Natural killer cell (primary cell): ENCODE results near the gene IL33. TPM values are rescaled to one million over a fixed set of nuclear protein-coding genes. Genes with fewer than 3 reads are reported as not detected.

Experiments
- ATAC-seq, 3 donors: fragments of 150-1000 bp in 2 of 3; fragments of 200-7000 bp in 1 of 3; cut with Tn5 transposase; 1 replicate in 1 of 3; 2 replicates in 2 of 3; pipeline ENCODE4 v1.10.0; 2021; ENCODE audit warnings: mild to moderate bottlenecking in 2 of 3, moderate library complexity in 2 of 3
- DNase-seq, 2 donors: peaks; one replicate each; pipeline versions ENCODE4 v3.0.0 to v3.0.0-alpha.2; 2013 to 2021; ENCODE audit warnings: mixed read lengths in 1 of 2
- H3K27ac ChIP-seq: one replicate; pipeline ENCODE4 v1.5.1; 2013; ENCODE audit warnings: mild to moderate bottlenecking, low read length
- H3K27me3 ChIP-seq: one replicate; pipeline ENCODE4 v1.6.1; 2013; ENCODE audit warnings: low read length; ENCODE audit not compliant: control insufficient read depth, insufficient read depth
- H3K36me3 ChIP-seq: one replicate; pipeline ENCODE4 v1.6.1; 2013; ENCODE audit warnings: low read length; ENCODE audit not compliant: control insufficient read depth, insufficient read depth
- H3K4me1 ChIP-seq: one replicate; pipeline ENCODE4 v1.6.1; 2013; ENCODE audit warnings: low read length; ENCODE audit not compliant: control insufficient read depth, insufficient read depth
- H3K4me3 ChIP-seq: one replicate; pipeline ENCODE4 v1.5.1; 2013; ENCODE audit warnings: low read length
- H3K9me3 ChIP-seq: one replicate; pipeline ENCODE4 v1.6.1; 2013; ENCODE audit warnings: low read length; ENCODE audit not compliant: control insufficient read depth, insufficient read depth
- H3K27ac Mint-ChIP-seq, 2 donors: one replicate each; pipeline ENCODE4 v1.8.0; 2022; ENCODE audit warnings: mild to moderate bottlenecking in 2 of 2, mixed read lengths in 2 of 2, moderate library complexity in 1 of 2
- H3K27me3 Mint-ChIP-seq, 2 donors: one replicate each; pipeline ENCODE4 v1.8.0; 2022; ENCODE audit warnings: low read depth in 2 of 2, mixed read lengths in 2 of 2
- H3K36me3 Mint-ChIP-seq: one replicate; pipeline ENCODE4 v1.8.0; 2022; ENCODE audit warnings: mixed read lengths
- H3K4me1 Mint-ChIP-seq, 2 donors: one replicate each; pipeline ENCODE4 v1.8.0; 2022; ENCODE audit warnings: mixed read lengths in 2 of 2
- H3K4me3 Mint-ChIP-seq: one replicate; pipeline ENCODE4 v1.8.0; 2022; ENCODE audit warnings: mild to moderate bottlenecking, moderate library complexity, mixed read lengths
- H3K9me3 Mint-ChIP-seq, 2 donors: one replicate each; pipeline ENCODE4 v1.8.0; 2022; ENCODE audit warnings: mixed read lengths in 2 of 2
- WGBS: methylation state at CpG from one replicate; pipeline ENCODE4 v1.1.7; 2013; ENCODE audit warnings: missing lambda C conversion rate; ENCODE audit not compliant: insufficient coverage; 5-methylcytosine and 5-hydroxymethylcytosine counted together
- intact Hi-C: fragments of 100-400 bp; cut with micrococcal nuclease; formaldehyde crosslinking; loops from one replicate; pipeline ENCODE4 v1.14.2; 2022
- total RNA-seq, 4 donors: library from RNA; stranded (reverse); fragments of 120-200 nt in 1 of 4; gene quantifications; one replicate each; pipeline versions ENCODE4 v1.2.3 to v1.2.4, GENCODE V29; 2013 to 2022
- TF ChIP-seq, protein P1 (sequence below): fragments of 200-600 bp; IDR thresholded peaks from one replicate; pipeline ENCODE4 v1.8.0; 2022; ENCODE audit warnings: antibody characterized with exemption

The IL33 gene
- total RNA-seq, 3 donors from 2014 or later (not counting 1 experiment from before 2014, with no cell fraction given), result not detected

DNA sequence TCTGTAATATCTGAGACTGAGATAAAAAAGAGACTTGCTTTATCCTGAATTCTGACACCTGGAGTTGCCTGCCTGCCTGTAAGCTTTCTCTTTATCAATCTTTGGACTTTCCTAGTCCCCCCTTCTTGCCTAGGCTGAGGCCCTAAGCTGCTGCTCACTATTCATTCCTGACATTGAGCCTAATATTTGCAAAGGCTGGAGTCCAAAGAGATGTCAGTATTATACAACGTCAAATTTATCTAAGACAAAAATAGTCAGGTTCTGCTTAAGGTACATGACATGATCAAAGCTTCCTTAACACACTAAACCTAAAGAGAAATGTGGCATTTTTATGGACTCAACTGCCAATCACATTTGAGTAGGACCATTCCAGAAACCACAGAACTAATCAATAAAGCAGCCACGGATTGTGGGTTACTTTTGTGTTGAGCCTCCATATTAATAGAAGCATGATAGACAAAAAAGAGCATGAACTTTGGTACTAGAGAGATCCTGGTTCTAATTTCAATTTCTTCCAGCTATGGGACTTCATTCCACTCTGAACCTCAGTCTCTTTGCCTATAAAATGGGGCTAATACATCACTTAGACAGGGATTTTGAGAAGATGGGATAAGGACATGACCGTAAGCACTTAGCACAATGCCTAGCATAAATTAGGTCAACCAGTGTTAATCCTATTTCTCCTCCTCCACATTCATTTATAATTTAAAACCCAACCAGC, 56.1 kb downstream of the IL33 start:
- H3K4me1 Mint-ChIP-seq, result no peaks in the 10 kb centered on the region
- no peak overlapping the region for H3K4me3 Mint-ChIP-seq
- no peaks in the 10 kb centered on the region for H3K36me3 Mint-ChIP-seq
- intact Hi-C loops, result no loop called here
- H3K27me3 ChIP-seq, result no peaks in the 10 kb centered on the region
- H3K36me3 ChIP-seq, result no peaks in the 10 kb centered on the region
- ATAC-seq (no peak), DNase-seq (no peak)
- H3K27ac ChIP-seq, result no peak overlapping the region
- no peak overlapping the region for H3K4me3 ChIP-seq
- 93% methylated on average over 2 of the region's 3 CpGs for WGBS
- H3K4me1 ChIP-seq, result no peaks in the 10 kb centered on the region
- H3K27me3 Mint-ChIP-seq, result peaks cover 0 to 27% of the 10 kb centered on the region in 2 donors
- no peaks in the 10 kb centered on the region for H3K9me3 ChIP-seq
- no peaks in the 10 kb centered on the region for H3K9me3 Mint-ChIP-seq
- no peak overlapping the region for H3K27ac Mint-ChIP-seq
- TF ChIP-seq, protein P1, sequence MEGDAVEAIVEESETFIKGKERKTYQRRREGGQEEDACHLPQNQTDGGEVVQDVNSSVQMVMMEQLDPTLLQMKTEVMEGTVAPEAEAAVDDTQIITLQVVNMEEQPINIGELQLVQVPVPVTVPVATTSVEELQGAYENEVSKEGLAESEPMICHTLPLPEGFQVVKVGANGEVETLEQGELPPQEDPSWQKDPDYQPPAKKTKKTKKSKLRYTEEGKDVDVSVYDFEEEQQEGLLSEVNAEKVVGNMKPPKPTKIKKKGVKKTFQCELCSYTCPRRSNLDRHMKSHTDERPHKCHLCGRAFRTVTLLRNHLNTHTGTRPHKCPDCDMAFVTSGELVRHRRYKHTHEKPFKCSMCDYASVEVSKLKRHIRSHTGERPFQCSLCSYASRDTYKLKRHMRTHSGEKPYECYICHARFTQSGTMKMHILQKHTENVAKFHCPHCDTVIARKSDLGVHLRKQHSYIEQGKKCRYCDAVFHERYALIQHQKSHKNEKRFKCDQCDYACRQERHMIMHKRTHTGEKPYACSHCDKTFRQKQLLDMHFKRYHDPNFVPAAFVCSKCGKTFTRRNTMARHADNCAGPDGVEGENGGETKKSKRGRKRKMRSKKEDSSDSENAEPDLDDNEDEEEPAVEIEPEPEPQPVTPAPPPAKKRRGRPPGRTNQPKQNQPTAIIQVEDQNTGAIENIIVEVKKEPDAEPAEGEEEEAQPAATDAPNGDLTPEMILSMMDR, result no peak

DNA sequence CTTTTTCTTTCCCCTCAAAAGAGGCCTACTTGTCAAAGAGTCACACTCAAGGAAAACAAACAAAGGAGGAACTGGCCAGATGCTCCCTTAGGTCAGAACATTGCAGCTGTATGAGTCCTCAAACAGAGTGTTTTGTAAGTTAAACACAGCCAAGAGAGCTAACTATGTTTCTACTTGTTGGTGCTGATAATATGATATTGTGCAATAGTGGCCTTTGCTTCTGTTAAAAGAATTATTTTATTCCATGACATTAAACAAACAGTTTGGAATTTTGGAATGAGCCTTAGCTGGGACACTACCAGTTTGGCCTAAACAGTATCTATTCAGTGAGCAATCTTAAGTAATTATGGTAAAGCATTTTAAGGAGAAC, 56.6 kb downstream of the IL33 start:
- H3K27me3 Mint-ChIP-seq, result peaks cover 0 to 27% of the 10 kb centered on the region in 2 donors
- no peak overlapping the region for H3K27ac Mint-ChIP-seq
- H3K4me1 Mint-ChIP-seq, result no peaks in the 10 kb centered on the region
- intact Hi-C loops, result no loop called here
- ATAC-seq (no peak), DNase-seq (no peak)
- H3K36me3 Mint-ChIP-seq, result no peaks in the 10 kb centered on the region
- no peaks in the 10 kb centered on the region for H3K9me3 Mint-ChIP-seq
- TF ChIP-seq, protein P1, result no peak
- H3K27ac ChIP-seq, result no peak overlapping the region
- no peak overlapping the region for H3K4me3 ChIP-seq
- no peaks in the 10 kb centered on the region for H3K27me3 ChIP-seq
- no peaks in the 10 kb centered on the region for H3K36me3 ChIP-seq
- H3K9me3 ChIP-seq, result no peaks in the 10 kb centered on the region
- no peaks in the 10 kb centered on the region for H3K4me1 ChIP-seq
- no peak overlapping the region for H3K4me3 Mint-ChIP-seq

DNA sequence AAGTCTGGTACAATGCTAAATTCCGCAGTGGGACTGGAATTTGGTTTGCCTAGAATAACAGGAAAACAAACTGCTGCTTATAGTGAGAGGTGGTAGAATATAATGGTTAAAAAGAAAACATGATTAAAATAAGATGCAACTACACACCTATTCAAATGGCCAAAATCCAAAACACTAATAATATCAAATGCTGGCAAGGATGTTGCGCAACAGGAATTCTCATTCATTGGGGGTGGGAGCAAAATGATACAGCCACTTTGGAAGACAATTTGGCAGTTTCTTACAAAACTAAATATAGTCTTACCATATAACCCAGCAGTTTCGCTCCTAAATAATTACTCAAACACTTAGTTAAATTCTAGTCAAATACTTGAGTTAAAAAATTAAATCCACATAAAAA, 61.8 kb downstream of the IL33 start:
- H3K9me3 ChIP-seq, result no peaks in the 10 kb centered on the region
- no peak overlapping the region for H3K27ac Mint-ChIP-seq
- 67% methylated on average over 3 of the region's 3 CpGs for WGBS
- peaks cover 8 to 10% of the 10 kb centered on the region in 2 donors for H3K27me3 Mint-ChIP-seq
- H3K4me3 Mint-ChIP-seq, result no peak overlapping the region
- DNase-seq, result no peak
- ATAC-seq, result no peak
- intact Hi-C loops, result no loop called here
- no peaks in the 10 kb centered on the region for H3K4me1 ChIP-seq
- H3K9me3 Mint-ChIP-seq, result no peaks in the 10 kb centered on the region
- H3K36me3 Mint-ChIP-seq, result no peaks in the 10 kb centered on the region
- TF ChIP-seq, protein P1, result no peak
- H3K27ac ChIP-seq, result no peak overlapping the region
- H3K36me3 ChIP-seq, result no peaks in the 10 kb centered on the region
- no peak overlapping the region for H3K4me3 ChIP-seq
- no peaks in the 10 kb centered on the region for H3K4me1 Mint-ChIP-seq
- no peaks in the 10 kb centered on the region for H3K27me3 ChIP-seq

DNA sequence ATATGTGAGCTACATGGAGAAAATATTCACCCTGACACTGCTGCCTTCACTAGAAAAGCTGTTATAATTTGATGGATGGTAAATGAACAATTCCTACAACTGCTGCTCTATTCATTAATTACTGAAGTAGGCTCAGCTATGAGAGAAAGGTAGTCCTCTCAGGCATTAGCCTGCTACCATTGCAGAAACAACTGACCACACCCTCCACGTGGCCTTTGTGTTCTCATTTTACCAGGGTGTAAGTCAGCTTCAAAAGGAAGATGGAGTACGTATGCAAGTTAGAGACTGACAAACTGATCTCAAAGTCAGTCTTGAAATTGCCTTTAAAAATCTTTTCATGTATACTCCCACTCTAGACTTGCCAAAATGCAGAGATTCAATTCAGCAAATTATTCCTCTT, 86.3 kb downstream of the IL33 start:
- H3K4me3 ChIP-seq, result no peak overlapping the region
- no peaks in the 10 kb centered on the region for H3K9me3 Mint-ChIP-seq
- no peaks in the 10 kb centered on the region for H3K36me3 ChIP-seq
- H3K4me1 Mint-ChIP-seq, result no peaks in the 10 kb centered on the region
- H3K27me3 ChIP-seq, result no peaks in the 10 kb centered on the region
- intact Hi-C loops, result no loop called here
- H3K27ac ChIP-seq, result no peak overlapping the region
- ATAC-seq, result no peak
- TF ChIP-seq, protein P1, result no peak
- no peaks in the 10 kb centered on the region for H3K36me3 Mint-ChIP-seq
- H3K4me3 Mint-ChIP-seq, result no peak overlapping the region
- DNase-seq, result no peak
- no peaks in the 10 kb centered on the region for H3K9me3 ChIP-seq
- H3K27me3 Mint-ChIP-seq, result peaks cover 11 to 36% of the 10 kb centered on the region in 2 donors
- H3K4me1 ChIP-seq, result no peaks in the 10 kb centered on the region
- no CpG with 5 or more reads among the region's 2 CpGs for WGBS
- no peak overlapping the region for H3K27ac Mint-ChIP-seq
